Ishikawa (cell line): ENCODE results near the gene GTF2B.

Source experiments
- CEBPB ChIP-seq: IDR thresholded peaks from 2 replicates; pipeline ENCODE4 v1.6.1; 2012
- CREB1 ChIP-seq: IDR thresholded peaks from 2 replicates; pipeline ENCODE4 v1.6.1; 2012; ENCODE audit warnings: low read depth
- EGR1 ChIP-seq: IDR thresholded peaks from 2 replicates; pipeline ENCODE4 v1.6.1; 2012
- EP300 ChIP-seq: IDR thresholded peaks from 2 replicates; pipeline ENCODE4 v1.6.1; 2012; ENCODE audit warnings: borderline replicate concordance
- FOXM1 ChIP-seq: IDR thresholded peaks from 2 replicates; pipeline ENCODE4 v1.6.1; 2012; ENCODE audit warnings: low read depth, borderline replicate concordance
- MAX ChIP-seq: IDR thresholded peaks from 2 replicates; pipeline ENCODE4 v1.6.1; 2012
- NFIC ChIP-seq: IDR thresholded peaks from 2 replicates; pipeline ENCODE4 v1.6.1; 2012
- RAD21 ChIP-seq: IDR thresholded peaks from 2 replicates; pipeline ENCODE4 v1.6.1; 2012; ENCODE audit warnings: low read depth
- TAF1 ChIP-seq: IDR thresholded peaks from 2 replicates; pipeline ENCODE4 v1.6.1; 2012; ENCODE audit warnings: low read depth, mild to moderate bottlenecking
- TCF12 ChIP-seq: IDR thresholded peaks from 2 replicates; pipeline ENCODE4 v1.6.1; 2012; ENCODE audit warnings: low read depth
- TEAD4 ChIP-seq: IDR thresholded peaks from 2 replicates; pipeline ENCODE4 v1.6.1; 2012
- USF1 ChIP-seq: IDR thresholded peaks from 2 replicates; pipeline ENCODE4 v1.6.1; 2012
- YY1 ChIP-seq: IDR thresholded peaks from 2 replicates; pipeline ENCODE4 v1.6.1; 2012; ENCODE audit warnings: low read depth
- ZBTB7A ChIP-seq: IDR thresholded peaks from 2 replicates; pipeline ENCODE4 v1.6.1; 2012; ENCODE audit warnings: low read depth
- TF ChIP-seq, protein P1 (sequence below): IDR thresholded peaks from 2 replicates; pipeline ENCODE4 v1.6.1; 2012; ENCODE audit warnings: low read depth, mild to moderate bottlenecking

GTF2B gene

GRCh38 chr1:88922214-88922613 is 30.8 kb upstream of the GTF2B start:
- no peak for TF ChIP-seq MAX
- peak; percentile 20; the same call in 1 of the 2 replicates for TF ChIP-seq RAD21
- TF ChIP-seq TCF12: no peak

DNA sequence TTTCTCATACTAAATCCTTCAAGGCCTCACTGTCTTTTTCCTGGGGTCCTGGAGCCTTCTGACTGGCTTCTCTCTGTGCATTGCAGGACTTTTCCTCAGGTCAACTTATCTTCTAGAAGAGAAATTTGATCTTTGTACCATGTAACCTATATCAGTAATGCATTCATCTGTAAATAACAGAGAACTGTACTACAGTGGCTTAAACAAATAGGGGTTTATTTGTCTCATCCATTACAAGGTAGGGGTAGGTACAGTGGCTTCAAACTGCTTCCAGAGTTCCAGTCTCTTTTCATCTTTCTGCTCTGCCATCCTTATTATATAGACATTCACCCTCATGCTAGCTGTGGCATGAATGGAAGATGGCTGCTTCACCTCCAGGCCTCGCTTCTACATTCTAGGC is 29.5 kb upstream of the GTF2B start:
- TF ChIP-seq YY1 (no peak), USF1 (no peak), EP300 (no peak), FOXM1 (no peak), EGR1 (no peak), MAX (no peak), RAD21 (no peak), CEBPB (no peak), ZBTB7A (no peak)
- TF ChIP-seq, protein P1, sequence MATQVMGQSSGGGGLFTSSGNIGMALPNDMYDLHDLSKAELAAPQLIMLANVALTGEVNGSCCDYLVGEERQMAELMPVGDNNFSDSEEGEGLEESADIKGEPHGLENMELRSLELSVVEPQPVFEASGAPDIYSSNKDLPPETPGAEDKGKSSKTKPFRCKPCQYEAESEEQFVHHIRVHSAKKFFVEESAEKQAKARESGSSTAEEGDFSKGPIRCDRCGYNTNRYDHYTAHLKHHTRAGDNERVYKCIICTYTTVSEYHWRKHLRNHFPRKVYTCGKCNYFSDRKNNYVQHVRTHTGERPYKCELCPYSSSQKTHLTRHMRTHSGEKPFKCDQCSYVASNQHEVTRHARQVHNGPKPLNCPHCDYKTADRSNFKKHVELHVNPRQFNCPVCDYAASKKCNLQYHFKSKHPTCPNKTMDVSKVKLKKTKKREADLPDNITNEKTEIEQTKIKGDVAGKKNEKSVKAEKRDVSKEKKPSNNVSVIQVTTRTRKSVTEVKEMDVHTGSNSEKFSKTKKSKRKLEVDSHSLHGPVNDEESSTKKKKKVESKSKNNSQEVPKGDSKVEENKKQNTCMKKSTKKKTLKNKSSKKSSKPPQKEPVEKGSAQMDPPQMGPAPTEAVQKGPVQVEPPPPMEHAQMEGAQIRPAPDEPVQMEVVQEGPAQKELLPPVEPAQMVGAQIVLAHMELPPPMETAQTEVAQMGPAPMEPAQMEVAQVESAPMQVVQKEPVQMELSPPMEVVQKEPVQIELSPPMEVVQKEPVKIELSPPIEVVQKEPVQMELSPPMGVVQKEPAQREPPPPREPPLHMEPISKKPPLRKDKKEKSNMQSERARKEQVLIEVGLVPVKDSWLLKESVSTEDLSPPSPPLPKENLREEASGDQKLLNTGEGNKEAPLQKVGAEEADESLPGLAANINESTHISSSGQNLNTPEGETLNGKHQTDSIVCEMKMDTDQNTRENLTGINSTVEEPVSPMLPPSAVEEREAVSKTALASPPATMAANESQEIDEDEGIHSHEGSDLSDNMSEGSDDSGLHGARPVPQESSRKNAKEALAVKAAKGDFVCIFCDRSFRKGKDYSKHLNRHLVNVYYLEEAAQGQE: no peak

- TF ChIP-seq RAD21 (no peak), NFIC (no peak), EP300 (no peak), EGR1 (no peak), TCF12 (no peak), MAX (no peak), YY1 (no peak), CEBPB (no peak), TAF1 (no peak), CREB1 (no peak), ZBTB7A (no peak), FOXM1 (no peak), USF1 (no peak), TEAD4 (no peak)
- TF ChIP-seq, protein P1: no peak
Measured at GRCh38 chr1:88917321-88918025, 26.1 kb upstream of the GTF2B start.

DNA sequence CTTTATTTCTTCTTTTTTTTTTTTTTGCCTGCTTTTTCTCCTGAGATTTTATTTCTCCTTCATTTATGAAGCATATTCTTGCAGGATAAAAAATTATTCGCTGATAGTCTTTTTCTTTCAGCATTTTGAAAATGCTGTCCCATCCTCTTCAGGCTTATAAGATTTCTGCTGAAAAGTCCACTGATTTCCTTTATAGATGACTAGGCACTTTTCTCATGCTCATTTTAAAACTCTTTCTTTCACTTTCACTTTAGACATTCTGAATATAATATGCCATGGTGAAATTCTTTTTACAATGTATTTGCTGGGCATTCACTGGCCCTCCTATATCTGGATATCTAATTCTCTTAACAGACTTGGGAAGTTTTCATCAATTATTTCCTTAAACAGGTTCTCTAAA is 25.5 kb upstream of the GTF2B start:
- TF ChIP-seq TCF12: no peak
- no peak for TF ChIP-seq RAD21
- no peak for TF ChIP-seq YY1
- no peak for TF ChIP-seq ZBTB7A
- no peak for TF ChIP-seq FOXM1
- TF ChIP-seq CREB1: no peak
- no peak for TF ChIP-seq NFIC
- TF ChIP-seq EGR1: no peak
- no peak for TF ChIP-seq TAF1
- TF ChIP-seq USF1: no peak
- no peak for TF ChIP-seq EP300
- no peak for TF ChIP-seq MAX
- TF ChIP-seq, protein P1: no peak
- no peak for TF ChIP-seq CEBPB
- TF ChIP-seq TEAD4: no peak
